Activated T-cell treated with anti-CD3 and anti-CD28 coated beads for 4 hours (primary cell): ENCODE data around the gene XPA.
"Not testable (repeated sequence)": the region's sequence is repeated elsewhere in the genome, so short reads cannot be mapped to it uniquely, and the experiment has no call there.

Experiments used
- DNase-seq: peaks from one replicate; pipeline ENCODE4 v3.0.0-alpha.2; 2020

XPA gene

GRCh38 chr9:97703437-97704344, 6.6 kb upstream of the XPA start:
- DNase-seq = no peak

- not testable (repeated sequence) for DNase-seq
These were observed 2.7 kb upstream of the XPA start for GRCh38 chr9:97699824-97700223.

DNA sequence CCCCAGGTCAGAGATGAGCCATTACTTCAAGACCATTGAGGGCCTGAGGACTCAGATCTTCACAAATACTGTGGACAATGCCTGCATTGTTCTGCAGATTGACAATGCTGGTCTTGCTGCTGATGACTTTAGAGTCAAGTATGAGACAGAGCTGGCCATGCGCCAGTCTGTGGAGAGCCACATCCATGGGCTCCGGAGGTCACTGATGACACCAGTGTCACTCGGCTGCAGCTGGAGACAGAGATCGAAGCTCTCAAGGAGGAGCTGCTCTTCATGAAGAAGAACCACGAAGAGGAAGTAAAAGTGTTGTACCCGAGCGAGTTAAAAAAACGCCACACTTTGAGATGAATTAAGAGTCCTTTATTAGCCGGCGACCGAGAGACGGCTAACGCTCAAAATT, 2.1 kb upstream of the XPA start:
- DNase-seq = not testable (repeated sequence)

DNA sequence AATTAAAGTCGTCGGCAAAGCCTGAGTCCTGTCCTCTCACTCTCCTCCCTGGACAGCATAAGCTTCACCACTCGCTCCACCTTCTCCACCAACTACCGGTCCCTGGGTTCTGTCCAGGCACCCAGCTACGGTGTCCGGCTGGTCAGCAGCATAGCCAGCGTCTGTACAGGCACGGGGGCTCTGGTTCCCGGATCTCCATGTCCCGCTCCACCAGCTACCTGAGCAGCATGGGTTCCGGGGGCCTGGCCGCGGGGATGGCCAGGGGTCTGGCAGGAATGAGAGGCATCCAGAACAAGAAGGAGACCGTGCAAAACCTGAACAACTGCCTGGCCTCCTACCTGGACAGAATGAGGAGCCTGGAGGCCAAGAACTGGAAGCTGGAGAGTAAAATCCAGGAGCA, 1.7 kb upstream of the XPA start:
- no peak for DNase-seq

DNA sequence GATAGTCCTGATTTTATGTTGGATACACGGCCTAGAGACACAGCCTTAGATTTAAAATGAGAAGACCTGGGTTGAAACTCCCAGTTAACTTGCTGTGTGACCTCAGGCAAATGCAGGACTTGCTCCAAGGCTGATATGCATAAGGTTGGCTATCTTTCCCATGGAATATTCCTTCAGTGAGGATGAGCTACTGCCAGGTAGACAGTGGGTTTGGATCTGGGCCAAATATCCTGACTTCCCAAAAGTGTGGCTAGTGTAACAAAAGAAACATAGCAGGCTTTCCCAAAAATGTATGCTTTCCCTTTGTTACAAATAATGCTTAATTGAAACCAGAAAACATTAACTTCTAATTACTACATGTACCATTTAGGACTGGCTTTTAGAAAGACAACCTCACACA, 697 bp upstream of the XPA start:
- no peak for DNase-seq

DNA sequence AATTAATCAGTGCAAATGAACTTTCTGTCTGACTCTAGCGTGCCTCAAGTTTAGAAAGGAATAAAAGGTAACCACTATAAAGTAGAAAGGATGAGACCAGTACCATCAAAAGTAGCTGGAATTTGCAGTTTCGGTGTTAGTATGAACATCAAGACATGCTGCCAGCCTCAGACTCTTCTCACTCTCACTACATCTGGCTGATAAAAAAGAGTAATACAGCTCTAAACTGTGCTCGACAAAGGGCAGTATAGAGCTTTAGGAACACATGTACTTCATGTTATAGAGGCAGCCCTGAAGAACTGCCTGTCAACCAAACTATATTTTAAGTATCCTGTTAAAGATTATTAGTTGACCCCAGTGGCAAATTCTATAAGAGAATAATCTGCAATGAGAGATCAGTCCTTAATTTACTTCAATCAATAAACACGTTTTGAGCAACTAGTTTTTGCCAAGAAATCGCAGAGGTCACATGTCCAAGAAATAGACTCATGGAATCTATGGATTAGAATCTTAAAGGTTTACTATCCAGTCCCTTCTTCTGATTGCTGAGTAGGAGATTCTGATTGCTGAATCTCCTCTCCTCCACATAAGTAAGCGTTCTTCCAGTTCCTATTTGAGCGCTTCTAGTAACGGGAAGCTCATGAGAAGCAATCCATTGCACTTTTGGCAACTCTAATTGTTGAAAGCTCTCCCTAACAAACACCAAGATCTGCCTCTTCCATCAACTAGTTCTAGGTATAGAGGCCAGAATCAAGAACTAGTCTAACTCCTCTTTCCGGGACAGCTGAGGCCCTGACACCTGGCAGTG, 941 bp downstream of the XPA start:
- no peak for DNase-seq

DNA sequence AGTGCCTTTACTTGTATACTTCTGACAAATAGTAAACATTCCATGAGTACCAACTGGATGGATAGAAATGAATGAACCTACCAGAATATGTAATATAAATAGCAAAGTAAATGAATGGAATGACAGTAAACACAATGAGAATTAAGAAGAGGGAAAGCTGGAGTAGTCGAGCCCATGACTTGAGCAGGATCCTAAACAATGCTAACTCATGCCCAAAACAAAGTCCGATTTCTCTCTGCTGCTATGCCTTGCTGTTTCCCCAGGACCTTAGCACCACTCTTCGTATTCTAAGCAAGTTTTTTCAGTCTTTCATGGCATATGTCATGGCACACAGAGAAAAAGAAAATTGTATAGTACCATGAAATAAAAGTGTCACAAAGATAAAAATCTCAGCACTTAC, 1.8 kb downstream of the XPA start:
- DNase-seq = no peak

- no peak for DNase-seq
These were observed 2.4 kb downstream of the XPA start for GRCh38 chr9:97694769-97695168.

DNA sequence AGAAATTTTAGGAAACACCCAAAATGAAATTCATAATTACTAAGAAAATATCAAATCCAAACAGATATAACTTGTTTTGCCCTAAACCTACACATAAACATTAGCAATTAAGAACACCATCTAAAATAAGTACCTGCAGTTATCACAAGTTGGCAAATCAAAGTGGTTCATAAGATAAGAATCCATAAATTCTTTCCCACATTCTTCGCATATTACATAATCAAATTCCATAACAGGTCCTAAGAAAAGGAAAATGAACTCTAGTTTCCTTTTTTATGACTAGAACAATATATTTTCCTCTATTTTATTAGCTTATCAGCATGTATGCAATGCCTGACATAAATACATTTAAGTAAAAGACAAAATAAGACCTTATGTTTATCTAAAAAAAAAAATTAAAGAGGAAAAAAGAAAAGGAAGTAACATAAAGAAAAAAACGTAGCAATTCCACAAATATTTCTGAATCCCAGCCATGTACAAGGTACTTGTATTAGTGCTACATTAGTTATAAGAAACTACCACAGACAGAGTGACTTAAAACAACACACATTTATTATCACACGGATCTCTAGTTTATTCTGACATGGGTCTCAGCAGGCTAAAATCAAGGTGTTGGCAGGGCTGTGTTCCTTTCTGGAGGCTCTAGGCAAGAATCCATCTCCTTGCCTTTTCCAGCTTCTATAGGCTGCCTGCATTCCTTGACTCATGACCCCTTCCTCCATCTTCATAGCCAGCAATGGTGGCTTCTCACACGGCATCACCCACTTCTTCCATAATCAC, 7.5 kb downstream of the XPA start:
- DNase-seq = no peak

DNA sequence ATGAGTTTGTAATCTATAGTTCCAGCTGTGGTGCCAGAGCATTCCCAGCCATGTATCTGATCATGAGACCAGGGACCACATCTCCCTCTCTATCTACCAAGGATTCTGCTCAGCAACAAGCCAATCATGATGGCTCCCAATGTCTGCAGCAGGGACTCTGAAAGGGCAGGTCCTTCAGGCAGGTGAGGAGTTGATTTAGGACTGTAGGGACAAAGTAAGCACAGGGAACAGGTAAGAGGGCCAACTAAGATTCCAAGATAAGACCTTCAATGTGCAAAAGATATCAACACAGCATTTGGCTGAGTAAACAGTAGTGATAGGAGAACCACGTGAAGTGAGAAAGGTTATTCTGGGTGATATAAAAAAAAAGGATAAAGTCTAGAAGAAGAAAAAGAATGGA, 8.5 kb downstream of the XPA start:
- no peak for DNase-seq

- DNase-seq = no peak
These were observed 14.9 kb downstream of the XPA start for GRCh38 chr9:97682242-97682641.

- no peak for DNase-seq
These were observed 21.5 kb downstream of the XPA start for GRCh38 chr9:97675655-97676054.

DNA sequence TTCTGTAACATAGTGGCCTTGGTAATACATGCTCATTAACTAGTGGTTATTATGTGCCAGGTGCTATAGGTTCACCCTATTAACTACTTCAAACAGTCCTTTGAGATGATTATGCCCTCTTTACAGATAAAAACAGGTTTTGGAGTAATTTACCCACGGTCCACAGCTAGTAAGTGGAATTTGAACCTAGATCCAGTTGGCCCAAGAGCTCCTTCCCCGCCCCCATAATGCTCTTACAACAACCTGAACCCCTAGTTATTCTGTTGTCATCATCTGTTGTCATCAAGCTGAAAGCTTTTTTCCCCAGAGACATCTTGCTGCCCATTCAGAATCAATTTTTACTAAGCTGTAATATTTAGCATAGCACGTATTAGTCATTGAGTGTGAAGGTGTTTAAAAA, 23.2 kb downstream of the XPA start:
- no peak for DNase-seq

- DNase-seq = no peak
These were observed 24.7 kb downstream of the XPA start for GRCh38 chr9:97672403-97672802.

DNA sequence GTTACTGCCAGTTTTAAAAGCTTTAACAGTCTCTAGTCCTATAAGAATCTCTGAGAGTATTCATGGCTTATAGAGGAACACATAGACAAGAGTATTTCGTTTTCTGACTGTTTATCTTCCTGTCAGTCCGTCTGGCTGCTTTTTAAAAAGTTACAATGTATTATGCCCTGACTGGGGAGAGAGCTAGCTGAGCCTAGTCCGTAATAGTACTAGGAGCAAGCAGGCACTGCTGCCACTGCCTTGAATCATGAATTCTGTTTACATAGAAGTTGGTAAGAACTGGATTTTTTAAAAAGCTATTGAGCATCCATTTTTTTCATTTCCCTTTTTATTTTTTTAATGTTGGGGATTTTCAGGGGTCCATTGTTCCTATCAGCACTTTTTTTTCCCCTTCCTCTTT, 26.6 kb downstream of the XPA start:
- DNase-seq = no peak

DNA sequence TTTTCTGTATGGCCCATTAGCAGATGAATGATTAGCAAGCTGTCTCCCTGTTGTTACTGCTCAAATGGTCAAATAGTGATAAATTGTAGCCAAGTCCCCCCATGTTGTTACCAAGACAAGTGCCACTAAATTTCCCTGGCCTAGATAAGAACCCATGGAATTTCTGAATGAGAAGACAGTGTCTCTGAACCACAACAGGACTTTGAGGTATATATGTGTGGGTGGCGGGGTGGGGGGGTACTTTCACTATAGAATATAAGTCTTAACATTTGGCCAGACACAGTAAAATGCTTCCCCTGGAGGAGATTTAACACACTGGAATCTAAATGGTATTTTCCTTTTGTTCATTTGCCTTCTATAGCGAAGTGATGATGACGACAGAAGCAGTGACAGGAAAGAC, 28.7 kb downstream of the XPA start:
- no peak for DNase-seq

- no peak for DNase-seq
These were observed 30.0 kb downstream of the XPA start for GRCh38 chr9:97666907-97667686.

- no peak for DNase-seq
These were observed 31.4 kb downstream of the XPA start for GRCh38 chr9:97665742-97666141.

DNA sequence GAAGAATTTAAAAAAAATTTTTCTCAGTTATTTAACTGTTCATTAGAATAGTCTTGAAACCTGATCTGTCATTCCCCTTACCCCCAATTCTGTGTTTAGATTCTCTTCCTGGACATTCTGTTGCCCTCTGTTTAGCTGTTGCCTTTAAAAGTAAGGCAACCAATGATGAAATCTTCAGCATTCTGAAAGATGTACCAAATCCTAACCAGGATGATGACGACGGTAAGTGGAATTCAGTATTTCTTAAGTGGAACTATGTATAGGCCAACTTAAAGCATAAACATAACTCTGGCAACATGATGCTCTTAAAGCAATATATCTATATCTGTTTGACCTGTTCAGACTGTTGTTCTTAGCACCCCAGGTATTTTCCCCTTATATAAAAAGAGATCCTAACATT, 36.3 kb downstream of the XPA start:
- no peak for DNase-seq

GRCh38 chr9:97660340-97660739, 36.8 kb downstream of the XPA start:
- no peak for DNase-seq

DNA sequence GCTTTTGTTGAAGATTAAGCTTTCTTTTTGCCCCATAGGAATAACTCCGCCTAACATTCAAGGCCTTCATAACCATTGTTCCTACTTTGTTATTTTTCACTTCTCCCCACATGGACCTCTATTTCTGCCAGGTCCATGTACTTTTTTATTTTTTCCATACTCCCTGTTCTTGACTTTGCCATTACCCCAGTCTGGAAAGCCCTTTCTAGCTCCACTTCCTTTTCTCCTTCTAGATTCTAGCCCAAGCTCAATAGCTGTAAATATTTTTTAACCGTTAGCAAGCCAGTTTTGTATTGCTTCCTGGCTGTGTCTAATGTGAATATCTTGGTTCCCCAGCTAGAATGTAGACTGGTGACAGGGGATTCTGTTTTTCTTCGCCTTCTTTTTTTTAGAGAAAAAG, 37.4 kb downstream of the XPA start:
- no peak for DNase-seq

DNA sequence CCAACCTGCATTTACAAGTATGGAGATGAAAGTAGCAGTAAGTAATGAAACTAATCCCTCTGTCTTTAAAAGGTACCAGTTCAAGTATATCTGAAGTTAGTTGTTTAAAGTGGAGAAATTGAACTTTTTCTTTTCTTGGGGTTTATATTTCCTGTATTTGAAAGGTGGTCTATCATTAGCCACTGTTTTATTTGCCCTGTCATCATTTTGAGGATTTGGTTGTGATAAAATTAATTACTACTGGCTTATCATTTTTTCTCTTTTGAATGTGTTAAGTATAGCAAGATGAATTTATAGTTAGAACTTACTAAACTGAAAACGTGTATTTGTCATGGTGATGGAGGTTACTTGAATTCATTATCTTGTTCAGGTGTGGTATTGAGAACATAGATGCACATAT, 38.4 kb downstream of the XPA start:
- no peak for DNase-seq

- DNase-seq = no peak
These were observed 45.5 kb downstream of the XPA start for GRCh38 chr9:97651646-97652045.
